Epithelial cell of proximal tubule (primary cell): ENCODE results near the gene PAPPA2. TPM values are rescaled to one million over a fixed set of nuclear protein-coding genes. Genes with fewer than 3 reads are reported as not detected.

Experiments
- DNase-seq: peaks from one replicate; pipeline ENCODE4 v3.0.0-alpha.2; 2011; ENCODE audit warnings: low read depth
- H3K4me3 ChIP-seq: 2 replicates; pipeline ENCODE4 v1.5.1; 2011; ENCODE audit warnings: low read depth, mild to moderate bottlenecking, low read length
- CTCF ChIP-seq: conservative IDR thresholded peaks from 2 replicates; pipeline ENCODE4 v1.5.1; 2012; ENCODE audit warnings: low read depth, mild to moderate bottlenecking, low read length
- total RNA-seq: library from RNA; depleted of rRNA; stranded (reverse); fragments of >200 nt; gene quantifications from 2 replicates; pipeline ENCODE4 v1.2.3, GENCODE V29; 2015

PAPPA2 gene
- total RNA-seq, 1 donor from 2014 or later = 0.98 TPM

- no peak overlapping the region for H3K4me3 ChIP-seq
- TF ChIP-seq CTCF = peak; percentile 84
- no peak for DNase-seq
Observed at GRCh38 chr1:176466514-176466913, 3.5 kb downstream of the PAPPA2 start.

DNA sequence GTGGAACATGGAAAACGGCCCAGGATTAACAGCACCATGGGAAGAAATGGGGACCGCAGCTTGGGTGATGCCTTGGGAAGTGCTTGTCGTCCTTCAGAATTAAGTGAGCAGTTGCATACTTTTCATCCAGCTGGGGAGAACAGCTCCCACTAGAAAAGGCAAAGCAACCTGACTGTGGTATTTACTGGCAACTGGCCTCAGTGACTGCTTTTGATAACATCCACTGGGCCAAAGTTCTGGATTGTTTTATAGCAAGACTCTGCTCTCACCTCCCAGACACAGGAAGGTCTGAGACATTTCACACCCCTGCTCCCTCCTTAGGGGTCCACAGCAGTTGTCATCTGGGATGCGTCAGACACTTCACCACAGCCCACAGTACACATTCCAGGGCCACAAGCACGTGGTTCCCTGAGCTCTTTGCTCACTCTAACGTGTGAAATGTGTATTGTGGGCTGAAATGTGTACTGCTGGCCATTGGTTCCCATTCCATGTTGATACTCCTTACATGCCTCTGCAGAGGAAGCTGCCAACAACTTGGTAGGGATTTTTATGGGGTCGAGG lies 6.6 kb downstream of the PAPPA2 start:
- no peak for TF ChIP-seq CTCF
- no peak overlapping the region for H3K4me3 ChIP-seq
- no peak for DNase-seq

GRCh38 chr1:176471338-176472121 lies 8.6 kb downstream of the PAPPA2 start:
- no peak for DNase-seq
- H3K4me3 ChIP-seq = no peak overlapping the region
- TF ChIP-seq CTCF = no peak

DNA sequence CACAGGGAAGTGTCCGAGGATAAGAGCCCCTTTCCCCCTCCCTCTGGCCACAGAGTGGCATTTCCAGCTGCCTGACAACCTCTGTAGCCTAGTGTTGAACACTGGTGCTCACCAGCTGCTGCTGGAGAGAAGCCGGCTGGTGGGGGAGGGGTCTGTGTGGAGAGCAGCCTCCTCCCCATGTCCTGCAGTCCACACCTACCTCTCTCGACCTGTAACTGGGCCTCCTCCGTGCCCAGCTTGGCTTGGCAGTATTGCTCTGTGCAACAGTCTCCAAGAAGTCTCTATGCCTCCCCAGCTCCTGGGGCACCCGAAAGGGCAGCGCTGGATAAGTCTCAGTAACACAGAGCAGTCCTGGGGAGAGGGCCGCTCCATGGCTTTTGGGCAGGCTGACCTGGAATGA lies 17.0 kb downstream of the PAPPA2 start:
- H3K4me3 ChIP-seq = no peak overlapping the region
- DNase-seq = no peak
- no peak for TF ChIP-seq CTCF

- no peak for TF ChIP-seq CTCF
- no peak overlapping the region for H3K4me3 ChIP-seq
- DNase-seq = no peak
Observed at GRCh38 chr1:176480750-176481149, 17.8 kb downstream of the PAPPA2 start.

- no peak for TF ChIP-seq CTCF
- no peak for DNase-seq
- H3K4me3 ChIP-seq = no peak overlapping the region
Observed at GRCh38 chr1:176485083-176485482, 22.1 kb downstream of the PAPPA2 start.

GRCh38 chr1:176494436-176494835 lies 31.5 kb downstream of the PAPPA2 start:
- TF ChIP-seq CTCF = no peak
- no peak overlapping the region for H3K4me3 ChIP-seq
- DNase-seq = no peak
